KG1 (cell line): ENCODE results near the gene NPC1L1.
"Not testable (repeated sequence)": the region's sequence is repeated elsewhere in the genome, so short reads cannot be mapped to it uniquely, and the experiment has no call there.

ENCODE experiments used
- DNase-seq: peaks from one replicate; lab custom pipeline; 2025; lab: John Stamatoyannopoulos, UW

The NPC1L1 gene

GRCh38 chr7:44565795-44566559, 24.8 kb upstream of the NPC1L1 start:
- DNase-seq, result no peak

GRCh38 chr7:44565097-44565794, 24.1 kb upstream of the NPC1L1 start:
- DNase-seq, result peak; percentile 24

- no peak for DNase-seq
Observed at GRCh38 chr7:44564606-44565005, 23.5 kb upstream of the NPC1L1 start.

- no peak for DNase-seq
Observed at GRCh38 chr7:44563171-44563679, 22.1 kb upstream of the NPC1L1 start.

- not testable (repeated sequence) for DNase-seq
Observed at GRCh38 chr7:44562622-44562962, 21.5 kb upstream of the NPC1L1 start.

GRCh38 chr7:44561962-44562621, 21.0 kb upstream of the NPC1L1 start:
- no peak for DNase-seq

GRCh38 chr7:44561481-44561880, 20.4 kb upstream of the NPC1L1 start:
- no peak for DNase-seq

- DNase-seq, result no peak
Observed at GRCh38 chr7:44559485-44559884, 18.4 kb upstream of the NPC1L1 start.

GRCh38 chr7:44557485-44557884, 16.4 kb upstream of the NPC1L1 start:
- DNase-seq, result no peak

- no peak for DNase-seq
Observed at GRCh38 chr7:44555350-44555749, 14.2 kb upstream of the NPC1L1 start.

- DNase-seq, result not testable (repeated sequence)
Observed at GRCh38 chr7:44552473-44553005, 11.4 kb upstream of the NPC1L1 start.

GRCh38 chr7:44549457-44549856, 8.3 kb upstream of the NPC1L1 start:
- no peak for DNase-seq

- DNase-seq, result no peak
Observed at GRCh38 chr7:44548893-44549292, 7.8 kb upstream of the NPC1L1 start.

GRCh38 chr7:44547536-44548231, 6.6 kb upstream of the NPC1L1 start:
- no peak for DNase-seq

- DNase-seq, result no peak
Observed at GRCh38 chr7:44541876-44542610, 913 bp upstream of the NPC1L1 start.

GRCh38 chr7:44540592-44541027, 520 bp downstream of the NPC1L1 start:
- no peak for DNase-seq

- DNase-seq, result no peak
Observed at GRCh38 chr7:44539669-44540506, 1.2 kb downstream of the NPC1L1 start.

GRCh38 chr7:44538798-44539668, 2.1 kb downstream of the NPC1L1 start:
- no peak for DNase-seq

GRCh38 chr7:44538093-44538797, 2.9 kb downstream of the NPC1L1 start:
- DNase-seq, result no peak
